HG03045 (cell line): ENCODE results near the gene BRAF.
"Not testable (repeated sequence)": the region's sequence is repeated elsewhere in the genome, so short reads cannot be mapped to it uniquely, and the experiment has no call there.

Experiments
- ATAC-seq: cut with Tn5 transposase; IDR thresholded peaks from one replicate; pipeline ENCODE4 v1.9.1; 2021; ENCODE audit warnings: mild to moderate bottlenecking, moderate library complexity; ENCODE audit not compliant: unreplicated experiment

BRAF gene

GRCh38 chr7:140920745-140921144, 4.0 kb downstream of the BRAF start:
- ATAC-seq = no peak

- no peak for ATAC-seq
Observed at GRCh38 chr7:140918236-140918635, 6.5 kb downstream of the BRAF start.

- no peak for ATAC-seq
Observed at GRCh38 chr7:140917258-140917657, 7.5 kb downstream of the BRAF start.

GRCh38 chr7:140915935-140916555, 8.7 kb downstream of the BRAF start:
- no peak for ATAC-seq

GRCh38 chr7:140914083-140914482, 10.6 kb downstream of the BRAF start:
- ATAC-seq = no peak

GRCh38 chr7:140913596-140913928, 11.2 kb downstream of the BRAF start:
- not testable (repeated sequence) for ATAC-seq

- no peak for ATAC-seq
Observed at GRCh38 chr7:140911746-140912145, 13.0 kb downstream of the BRAF start.

GRCh38 chr7:140909476-140910161, 15.1 kb downstream of the BRAF start:
- no peak for ATAC-seq

- no peak for ATAC-seq
Observed at GRCh38 chr7:140908361-140908760, 16.4 kb downstream of the BRAF start.

- ATAC-seq = no peak
Observed at GRCh38 chr7:140903741-140904480, 20.8 kb downstream of the BRAF start.

- ATAC-seq = peak; percentile 60
Observed at GRCh38 chr7:140902303-140902953, 22.3 kb downstream of the BRAF start.

GRCh38 chr7:140901941-140902302, 22.8 kb downstream of the BRAF start:
- ATAC-seq = no peak

- no peak for ATAC-seq
Observed at GRCh38 chr7:140899883-140900282, 24.8 kb downstream of the BRAF start.

GRCh38 chr7:140898786-140899536, 25.8 kb downstream of the BRAF start:
- ATAC-seq = no peak

- no peak for ATAC-seq
Observed at GRCh38 chr7:140896996-140897395, 27.7 kb downstream of the BRAF start.

- ATAC-seq = no peak
Observed at GRCh38 chr7:140889645-140890044, 35.1 kb downstream of the BRAF start.

GRCh38 chr7:140889150-140889549, 35.6 kb downstream of the BRAF start:
- no peak for ATAC-seq

GRCh38 chr7:140888087-140888486, 36.6 kb downstream of the BRAF start:
- no peak for ATAC-seq

- no peak for ATAC-seq
Observed at GRCh38 chr7:140885735-140886334, 38.9 kb downstream of the BRAF start.

GRCh38 chr7:140883378-140883777, 41.4 kb downstream of the BRAF start:
- no peak for ATAC-seq

- ATAC-seq = not testable (repeated sequence)
Observed at GRCh38 chr7:140882834-140883233, 41.9 kb downstream of the BRAF start.
